ENCODE data around the gene ERC2.

DNA sequence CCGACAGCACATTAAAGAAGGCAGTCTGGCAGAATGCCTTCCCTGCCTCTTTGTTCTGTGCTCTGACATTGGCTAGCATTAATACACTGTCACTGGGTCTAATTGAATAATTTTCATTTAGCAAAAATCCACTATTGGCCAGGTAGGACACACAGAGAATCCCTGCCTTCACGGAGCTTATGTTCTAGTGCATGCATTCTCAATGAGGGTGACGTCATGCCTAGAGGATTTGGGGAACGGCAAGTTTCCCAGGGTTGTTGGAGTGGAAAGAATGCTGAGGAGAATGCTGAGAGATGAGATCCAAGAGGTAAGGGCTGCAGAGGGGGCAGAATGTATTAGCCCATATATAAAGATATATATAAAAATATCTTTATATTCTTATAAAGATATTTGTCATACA lies 284.7 kb downstream of the ERC2 start:
- TF ChIP-seq, protein P1, sequence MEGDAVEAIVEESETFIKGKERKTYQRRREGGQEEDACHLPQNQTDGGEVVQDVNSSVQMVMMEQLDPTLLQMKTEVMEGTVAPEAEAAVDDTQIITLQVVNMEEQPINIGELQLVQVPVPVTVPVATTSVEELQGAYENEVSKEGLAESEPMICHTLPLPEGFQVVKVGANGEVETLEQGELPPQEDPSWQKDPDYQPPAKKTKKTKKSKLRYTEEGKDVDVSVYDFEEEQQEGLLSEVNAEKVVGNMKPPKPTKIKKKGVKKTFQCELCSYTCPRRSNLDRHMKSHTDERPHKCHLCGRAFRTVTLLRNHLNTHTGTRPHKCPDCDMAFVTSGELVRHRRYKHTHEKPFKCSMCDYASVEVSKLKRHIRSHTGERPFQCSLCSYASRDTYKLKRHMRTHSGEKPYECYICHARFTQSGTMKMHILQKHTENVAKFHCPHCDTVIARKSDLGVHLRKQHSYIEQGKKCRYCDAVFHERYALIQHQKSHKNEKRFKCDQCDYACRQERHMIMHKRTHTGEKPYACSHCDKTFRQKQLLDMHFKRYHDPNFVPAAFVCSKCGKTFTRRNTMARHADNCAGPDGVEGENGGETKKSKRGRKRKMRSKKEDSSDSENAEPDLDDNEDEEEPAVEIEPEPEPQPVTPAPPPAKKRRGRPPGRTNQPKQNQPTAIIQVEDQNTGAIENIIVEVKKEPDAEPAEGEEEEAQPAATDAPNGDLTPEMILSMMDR (conservative IDR thresholded peaks at IDR 0.05; ENCODE audit: low read depth, low read length), result no peak
- no peak for TF ChIP-seq EZH2 (IDR thresholded peaks at IDR 0.05; ENCODE audit: low read length, unreplicated experiment)
- TF ChIP-seq EZH2phosphoT487 (IDR thresholded peaks at IDR 0.05; ENCODE audit: borderline replicate concordance, low read length), result no peak

Data from PC-3 (cell line).